ENCODE measurements around the gene DRD3. TPM values are rescaled to one million over a fixed set of nuclear protein-coding genes. Genes with fewer than 3 reads are reported as not detected.

The DRD3 gene
- total RNA-seq, 1 experiment from 2014 or later, result 0.17 TPM

DNA sequence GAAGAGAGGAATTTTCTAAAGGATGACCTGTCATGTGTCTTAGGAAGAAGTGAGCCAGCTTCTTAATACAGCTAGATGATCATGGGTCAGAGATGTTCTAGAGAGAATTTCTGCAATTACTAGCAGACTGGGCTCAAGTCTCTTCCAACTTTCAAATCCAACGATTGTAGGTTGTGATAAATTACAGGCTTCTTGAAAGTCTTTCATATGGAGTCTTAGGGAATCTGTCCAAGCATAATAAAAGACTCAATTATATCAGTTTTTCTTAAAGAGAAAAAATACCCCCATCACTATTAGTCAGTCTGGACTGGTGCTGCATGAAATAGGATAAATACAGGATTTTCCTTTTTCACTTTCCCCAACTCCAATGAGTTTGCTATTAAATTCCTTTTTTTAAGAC, 59.1 kb downstream of the DRD3 start (continued):
- TF ChIP-seq, protein P1, sequence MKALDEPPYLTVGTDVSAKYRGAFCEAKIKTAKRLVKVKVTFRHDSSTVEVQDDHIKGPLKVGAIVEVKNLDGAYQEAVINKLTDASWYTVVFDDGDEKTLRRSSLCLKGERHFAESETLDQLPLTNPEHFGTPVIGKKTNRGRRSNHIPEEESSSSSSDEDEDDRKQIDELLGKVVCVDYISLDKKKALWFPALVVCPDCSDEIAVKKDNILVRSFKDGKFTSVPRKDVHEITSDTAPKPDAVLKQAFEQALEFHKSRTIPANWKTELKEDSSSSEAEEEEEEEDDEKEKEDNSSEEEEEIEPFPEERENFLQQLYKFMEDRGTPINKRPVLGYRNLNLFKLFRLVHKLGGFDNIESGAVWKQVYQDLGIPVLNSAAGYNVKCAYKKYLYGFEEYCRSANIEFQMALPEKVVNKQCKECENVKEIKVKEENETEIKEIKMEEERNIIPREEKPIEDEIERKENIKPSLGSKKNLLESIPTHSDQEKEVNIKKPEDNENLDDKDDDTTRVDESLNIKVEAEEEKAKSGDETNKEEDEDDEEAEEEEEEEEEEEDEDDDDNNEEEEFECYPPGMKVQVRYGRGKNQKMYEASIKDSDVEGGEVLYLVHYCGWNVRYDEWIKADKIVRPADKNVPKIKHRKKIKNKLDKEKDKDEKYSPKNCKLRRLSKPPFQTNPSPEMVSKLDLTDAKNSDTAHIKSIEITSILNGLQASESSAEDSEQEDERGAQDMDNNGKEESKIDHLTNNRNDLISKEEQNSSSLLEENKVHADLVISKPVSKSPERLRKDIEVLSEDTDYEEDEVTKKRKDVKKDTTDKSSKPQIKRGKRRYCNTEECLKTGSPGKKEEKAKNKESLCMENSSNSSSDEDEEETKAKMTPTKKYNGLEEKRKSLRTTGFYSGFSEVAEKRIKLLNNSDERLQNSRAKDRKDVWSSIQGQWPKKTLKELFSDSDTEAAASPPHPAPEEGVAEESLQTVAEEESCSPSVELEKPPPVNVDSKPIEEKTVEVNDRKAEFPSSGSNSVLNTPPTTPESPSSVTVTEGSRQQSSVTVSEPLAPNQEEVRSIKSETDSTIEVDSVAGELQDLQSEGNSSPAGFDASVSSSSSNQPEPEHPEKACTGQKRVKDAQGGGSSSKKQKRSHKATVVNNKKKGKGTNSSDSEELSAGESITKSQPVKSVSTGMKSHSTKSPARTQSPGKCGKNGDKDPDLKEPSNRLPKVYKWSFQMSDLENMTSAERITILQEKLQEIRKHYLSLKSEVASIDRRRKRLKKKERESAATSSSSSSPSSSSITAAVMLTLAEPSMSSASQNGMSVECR (CRISPR knock-in tag; IDR thresholded peaks at IDR 0.05; ENCODE audit: borderline replicate concordance), result no peak

DNA sequence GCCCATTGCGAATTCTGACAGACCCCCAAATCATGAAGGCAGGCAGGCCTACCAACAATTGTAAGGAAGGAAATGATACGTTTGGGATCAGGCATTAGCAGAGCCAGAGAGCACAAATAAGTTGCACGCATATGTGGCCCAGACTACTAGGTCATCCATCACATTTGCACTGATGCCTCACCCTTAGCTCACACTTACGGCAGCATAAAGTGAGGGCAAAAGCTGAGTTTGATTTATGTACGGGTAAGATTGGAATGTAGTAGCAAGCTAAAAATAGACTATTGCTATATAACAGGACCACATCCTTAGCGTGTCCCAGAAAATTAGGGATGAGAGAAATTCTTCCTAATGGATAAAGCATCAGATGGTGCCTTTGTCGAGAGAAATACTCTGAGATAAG, 63.7 kb downstream of the DRD3 start:
- H3K27me3 Mint-ChIP-seq (ENCODE audit: low read depth), result no peaks in the 10 kb centered on the region
- no peaks in the 10 kb centered on the region for H3K36me3 Mint-ChIP-seq
- H3K4me3 Mint-ChIP-seq, result no peak overlapping the region
- POLR2A ChIA-PET, result no interaction called here
- DNase-seq (ENCODE audit: low spot score) (no peak), ATAC-seq (no peak)
- H3K4me1 Mint-ChIP-seq, result peaks cover 21% of the 10 kb centered on the region
- H3K9me3 Mint-ChIP-seq, result no peaks in the 10 kb centered on the region
- no peak for TF ChIP-seq ZNF671 (CRISPR knock-in tag; IDR thresholded peaks at IDR 0.05)
- no peak for TF ChIP-seq HMGA2 (CRISPR knock-in tag; IDR thresholded peaks at IDR 0.05)
- no peak for TF ChIP-seq PRRX2 (CRISPR knock-in tag; IDR thresholded peaks at IDR 0.05)
- CTCF ChIA-PET, result no interaction called here
- H3K27ac Mint-ChIP-seq, result no peak overlapping the region

DNA sequence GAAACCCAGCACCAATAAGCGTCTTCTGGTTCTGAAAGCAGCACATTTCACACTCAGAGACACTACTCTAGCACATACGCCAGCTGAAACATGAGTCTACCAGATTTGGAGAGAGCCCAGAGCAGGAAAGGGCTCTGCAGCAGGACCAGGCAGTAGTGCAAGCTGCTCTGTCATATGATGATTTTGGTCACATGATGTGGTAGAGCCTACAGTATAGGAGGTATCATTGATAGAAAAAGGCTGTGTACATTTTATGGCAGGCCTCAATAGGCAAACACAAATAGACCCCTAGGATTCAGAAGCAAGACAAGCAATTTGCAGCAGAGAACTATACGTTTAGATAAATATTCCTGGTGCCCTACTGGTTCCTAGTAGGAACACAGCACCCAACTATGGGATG, 64.1 kb downstream of the DRD3 start:
- ATAC-seq, result no peak
- DNase-seq (ENCODE audit: low spot score), result no peak
- peaks cover 25% of the 10 kb centered on the region for H3K4me1 Mint-ChIP-seq
- H3K27ac Mint-ChIP-seq, result no peak overlapping the region
- H3K4me3 Mint-ChIP-seq, result no peak overlapping the region
- no peaks in the 10 kb centered on the region for H3K36me3 Mint-ChIP-seq
- POLR2A ChIA-PET, result no interaction called here
- CTCF ChIA-PET, result no interaction called here
- H3K9me3 Mint-ChIP-seq, result no peaks in the 10 kb centered on the region
- H3K27me3 Mint-ChIP-seq (ENCODE audit: low read depth), result no peaks in the 10 kb centered on the region
- TF ChIP-seq ZNF263 (CRISPR knock-in tag; IDR thresholded peaks at IDR 0.05; ENCODE audit: low read depth) (no peak), CREB1 (CRISPR knock-in tag; IDR thresholded peaks at IDR 0.05) (no peak), MYBL2 (CRISPR knock-in tag; IDR thresholded peaks at IDR 0.05) (no peak), SP1 (CRISPR knock-in tag; conservative IDR thresholded peaks at IDR 0.05) (no peak), TEAD1 (CRISPR knock-in tag; IDR thresholded peaks at IDR 0.05) (no peak), JAZF1 (CRISPR knock-in tag; IDR thresholded peaks at IDR 0.05) (no peak), ZNF317 (CRISPR knock-in tag; IDR thresholded peaks at IDR 0.05; ENCODE audit: borderline replicate concordance, low read depth) (no peak), TEAD4 (CRISPR knock-in tag; IDR thresholded peaks at IDR 0.05) (no peak), ZBTB21 (CRISPR knock-in tag; IDR thresholded peaks at IDR 0.05; ENCODE audit: borderline replicate concordance) (no peak)
- TF ChIP-seq, protein P2, sequence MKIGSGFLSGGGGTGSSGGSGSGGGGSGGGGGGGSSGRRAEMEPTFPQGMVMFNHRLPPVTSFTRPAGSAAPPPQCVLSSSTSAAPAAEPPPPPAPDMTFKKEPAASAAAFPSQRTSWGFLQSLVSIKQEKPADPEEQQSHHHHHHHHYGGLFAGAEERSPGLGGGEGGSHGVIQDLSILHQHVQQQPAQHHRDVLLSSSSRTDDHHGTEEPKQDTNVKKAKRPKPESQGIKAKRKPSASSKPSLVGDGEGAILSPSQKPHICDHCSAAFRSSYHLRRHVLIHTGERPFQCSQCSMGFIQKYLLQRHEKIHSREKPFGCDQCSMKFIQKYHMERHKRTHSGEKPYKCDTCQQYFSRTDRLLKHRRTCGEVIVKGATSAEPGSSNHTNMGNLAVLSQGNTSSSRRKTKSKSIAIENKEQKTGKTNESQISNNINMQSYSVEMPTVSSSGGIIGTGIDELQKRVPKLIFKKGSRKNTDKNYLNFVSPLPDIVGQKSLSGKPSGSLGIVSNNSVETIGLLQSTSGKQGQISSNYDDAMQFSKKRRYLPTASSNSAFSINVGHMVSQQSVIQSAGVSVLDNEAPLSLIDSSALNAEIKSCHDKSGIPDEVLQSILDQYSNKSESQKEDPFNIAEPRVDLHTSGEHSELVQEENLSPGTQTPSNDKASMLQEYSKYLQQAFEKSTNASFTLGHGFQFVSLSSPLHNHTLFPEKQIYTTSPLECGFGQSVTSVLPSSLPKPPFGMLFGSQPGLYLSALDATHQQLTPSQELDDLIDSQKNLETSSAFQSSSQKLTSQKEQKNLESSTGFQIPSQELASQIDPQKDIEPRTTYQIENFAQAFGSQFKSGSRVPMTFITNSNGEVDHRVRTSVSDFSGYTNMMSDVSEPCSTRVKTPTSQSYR (CRISPR knock-in tag; IDR thresholded peaks at IDR 0.05), result no peak
- TF ChIP-seq, protein P3, sequence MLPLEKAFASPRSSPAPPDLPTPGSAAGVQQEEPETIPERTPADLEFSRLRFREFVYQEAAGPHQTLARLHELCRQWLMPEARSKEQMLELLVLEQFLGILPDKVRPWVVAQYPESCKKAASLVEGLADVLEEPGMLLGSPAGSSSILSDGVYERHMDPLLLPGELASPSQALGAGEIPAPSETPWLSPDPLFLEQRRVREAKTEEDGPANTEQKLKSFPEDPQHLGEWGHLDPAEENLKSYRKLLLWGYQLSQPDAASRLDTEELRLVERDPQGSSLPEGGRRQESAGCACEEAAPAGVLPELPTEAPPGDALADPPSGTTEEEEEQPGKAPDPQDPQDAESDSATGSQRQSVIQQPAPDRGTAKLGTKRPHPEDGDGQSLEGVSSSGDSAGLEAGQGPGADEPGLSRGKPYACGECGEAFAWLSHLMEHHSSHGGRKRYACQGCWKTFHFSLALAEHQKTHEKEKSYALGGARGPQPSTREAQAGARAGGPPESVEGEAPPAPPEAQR (CRISPR knock-in tag; IDR thresholded peaks at IDR 0.05), result no peak
- TF ChIP-seq, protein P4, sequence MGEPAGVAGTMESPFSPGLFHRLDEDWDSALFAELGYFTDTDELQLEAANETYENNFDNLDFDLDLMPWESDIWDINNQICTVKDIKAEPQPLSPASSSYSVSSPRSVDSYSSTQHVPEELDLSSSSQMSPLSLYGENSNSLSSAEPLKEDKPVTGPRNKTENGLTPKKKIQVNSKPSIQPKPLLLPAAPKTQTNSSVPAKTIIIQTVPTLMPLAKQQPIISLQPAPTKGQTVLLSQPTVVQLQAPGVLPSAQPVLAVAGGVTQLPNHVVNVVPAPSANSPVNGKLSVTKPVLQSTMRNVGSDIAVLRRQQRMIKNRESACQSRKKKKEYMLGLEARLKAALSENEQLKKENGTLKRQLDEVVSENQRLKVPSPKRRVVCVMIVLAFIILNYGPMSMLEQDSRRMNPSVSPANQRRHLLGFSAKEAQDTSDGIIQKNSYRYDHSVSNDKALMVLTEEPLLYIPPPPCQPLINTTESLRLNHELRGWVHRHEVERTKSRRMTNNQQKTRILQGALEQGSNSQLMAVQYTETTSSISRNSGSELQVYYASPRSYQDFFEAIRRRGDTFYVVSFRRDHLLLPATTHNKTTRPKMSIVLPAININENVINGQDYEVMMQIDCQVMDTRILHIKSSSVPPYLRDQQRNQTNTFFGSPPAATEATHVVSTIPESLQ (CRISPR knock-in tag; IDR thresholded peaks at IDR 0.05), result no peak
- TF ChIP-seq, protein P5, sequence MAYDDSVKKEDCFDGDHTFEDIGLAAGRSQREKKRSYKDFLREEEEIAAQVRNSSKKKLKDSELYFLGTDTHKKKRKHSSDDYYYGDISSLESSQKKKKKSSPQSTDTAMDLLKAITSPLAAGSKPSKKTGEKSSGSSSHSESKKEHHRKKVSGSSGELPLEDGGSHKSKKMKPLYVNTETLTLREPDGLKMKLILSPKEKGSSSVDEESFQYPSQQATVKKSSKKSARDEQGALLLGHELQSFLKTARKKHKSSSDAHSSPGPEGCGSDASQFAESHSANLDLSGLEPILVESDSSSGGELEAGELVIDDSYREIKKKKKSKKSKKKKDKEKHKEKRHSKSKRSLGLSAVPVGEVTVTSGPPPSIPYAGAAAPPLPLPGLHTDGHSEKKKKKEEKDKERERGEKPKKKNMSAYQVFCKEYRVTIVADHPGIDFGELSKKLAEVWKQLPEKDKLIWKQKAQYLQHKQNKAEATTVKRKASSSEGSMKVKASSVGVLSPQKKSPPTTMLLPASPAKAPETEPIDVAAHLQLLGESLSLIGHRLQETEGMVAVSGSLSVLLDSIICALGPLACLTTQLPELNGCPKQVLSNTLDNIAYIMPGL (CRISPR knock-in tag; IDR thresholded peaks at IDR 0.05), result no peak
- TF ChIP-seq, protein P6, sequence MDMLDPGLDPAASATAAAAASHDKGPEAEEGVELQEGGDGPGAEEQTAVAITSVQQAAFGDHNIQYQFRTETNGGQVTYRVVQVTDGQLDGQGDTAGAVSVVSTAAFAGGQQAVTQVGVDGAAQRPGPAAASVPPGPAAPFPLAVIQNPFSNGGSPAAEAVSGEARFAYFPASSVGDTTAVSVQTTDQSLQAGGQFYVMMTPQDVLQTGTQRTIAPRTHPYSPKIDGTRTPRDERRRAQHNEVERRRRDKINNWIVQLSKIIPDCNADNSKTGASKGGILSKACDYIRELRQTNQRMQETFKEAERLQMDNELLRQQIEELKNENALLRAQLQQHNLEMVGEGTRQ (CRISPR knock-in tag; IDR thresholded peaks at IDR 0.05), result no peak
- TF ChIP-seq, protein P7, sequence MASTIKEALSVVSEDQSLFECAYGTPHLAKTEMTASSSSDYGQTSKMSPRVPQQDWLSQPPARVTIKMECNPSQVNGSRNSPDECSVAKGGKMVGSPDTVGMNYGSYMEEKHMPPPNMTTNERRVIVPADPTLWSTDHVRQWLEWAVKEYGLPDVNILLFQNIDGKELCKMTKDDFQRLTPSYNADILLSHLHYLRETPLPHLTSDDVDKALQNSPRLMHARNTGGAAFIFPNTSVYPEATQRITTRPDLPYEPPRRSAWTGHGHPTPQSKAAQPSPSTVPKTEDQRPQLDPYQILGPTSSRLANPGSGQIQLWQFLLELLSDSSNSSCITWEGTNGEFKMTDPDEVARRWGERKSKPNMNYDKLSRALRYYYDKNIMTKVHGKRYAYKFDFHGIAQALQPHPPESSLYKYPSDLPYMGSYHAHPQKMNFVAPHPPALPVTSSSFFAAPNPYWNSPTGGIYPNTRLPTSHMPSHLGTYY (CRISPR knock-in tag; IDR thresholded peaks at IDR 0.05), result no peak
